Measurements from ENCODE around the gene SLC19A2. TPM values are rescaled to one million over a fixed set of nuclear protein-coding genes. Genes with fewer than 3 reads are reported as not detected.

The SLC19A2 gene
- total RNA-seq, 1 experiment from 2014 or later: 18.7 TPM

DNA sequence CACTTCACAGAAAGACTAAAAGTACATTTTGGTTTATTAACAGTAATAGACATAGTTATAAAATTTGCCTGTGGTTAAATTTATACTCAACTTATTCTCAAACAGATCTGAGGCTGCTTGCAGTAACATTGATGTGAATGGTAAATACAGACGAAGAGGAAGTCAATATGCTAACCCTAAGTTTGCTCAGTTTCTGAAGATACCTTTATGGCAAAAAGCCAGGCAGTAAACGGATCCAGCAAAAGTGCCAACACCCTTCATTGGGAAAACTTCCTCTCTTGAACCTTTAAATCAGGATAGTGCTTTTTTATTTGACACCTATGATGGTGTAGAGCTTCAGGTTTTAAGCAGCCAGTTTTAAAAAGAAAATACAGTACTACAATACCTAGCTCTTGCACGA, 41.8 kb downstream of the SLC19A2 start:
- in situ Hi-C loops (cut with HindIII; ENCODE audit: low sequenced_read_pairs): no loop called here
- DNase-seq (ENCODE audit: low spot score): no peak

DNA sequence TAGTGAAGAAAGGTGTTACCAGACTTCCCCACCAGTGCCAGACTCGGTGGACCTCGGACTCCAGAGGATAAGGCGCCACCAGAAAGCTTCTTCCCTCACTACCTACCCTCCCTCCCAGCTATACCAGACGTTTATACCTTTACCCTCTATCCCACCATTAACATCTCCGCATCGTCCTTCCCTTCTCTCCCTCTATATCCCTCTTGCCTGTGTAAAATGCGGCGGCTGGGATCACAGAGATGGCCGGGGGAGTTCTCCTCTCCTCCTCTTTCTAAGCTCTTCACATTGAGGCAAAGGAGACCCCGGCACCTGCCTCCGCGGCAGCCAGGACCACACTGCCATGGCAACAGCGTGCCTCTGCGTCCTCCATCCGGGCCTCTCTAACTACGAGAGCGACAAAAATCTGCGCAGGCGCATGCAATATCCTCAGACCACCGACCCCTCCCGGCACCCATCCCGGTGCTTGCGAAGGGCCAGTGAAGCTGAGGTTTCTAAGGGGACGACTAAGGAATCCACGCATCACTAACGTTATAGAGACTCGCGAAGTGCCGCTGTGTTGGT, 58.6 kb downstream of the SLC19A2 start, which contains the start of gene CCDC181:
Gene CCDC181 (minus strand): TSS at position 394 of the 561 bp plus-strand sequence. CDS start 2,547 bp downstream, outside the sequence.
- peak; percentile 92 for DNase-seq (ENCODE audit: low spot score)
- in situ Hi-C loops (cut with HindIII; ENCODE audit: low sequenced_read_pairs): no loop called here

DNA sequence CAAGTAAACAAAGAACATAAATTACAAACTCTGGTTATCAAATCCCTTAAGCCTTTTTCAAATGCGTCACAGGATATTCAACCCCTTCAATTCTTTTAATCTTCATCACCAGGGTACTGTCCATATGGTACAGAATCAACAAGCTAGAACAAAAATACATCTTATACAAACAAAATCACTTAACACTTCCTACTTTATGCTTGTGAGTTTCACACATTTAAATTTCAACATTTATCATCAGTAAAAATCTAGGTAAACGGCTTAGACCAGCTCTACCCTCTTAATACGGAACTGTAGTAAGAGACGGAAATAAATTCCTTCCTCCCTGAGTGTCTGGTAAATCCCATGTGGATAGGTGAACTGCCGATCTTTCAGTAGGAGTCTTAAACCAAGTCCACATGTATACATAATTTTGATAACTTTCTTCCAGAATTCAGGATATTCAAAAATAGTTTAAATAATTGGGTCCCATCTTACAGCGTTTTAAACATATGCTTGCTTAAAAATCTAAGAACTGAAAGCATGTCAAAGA, 59.5 kb downstream of the SLC19A2 start:
- DNase-seq (ENCODE audit: low spot score): peak; percentile 48
- in situ Hi-C loops (cut with HindIII; ENCODE audit: low sequenced_read_pairs): no loop called here

DNA sequence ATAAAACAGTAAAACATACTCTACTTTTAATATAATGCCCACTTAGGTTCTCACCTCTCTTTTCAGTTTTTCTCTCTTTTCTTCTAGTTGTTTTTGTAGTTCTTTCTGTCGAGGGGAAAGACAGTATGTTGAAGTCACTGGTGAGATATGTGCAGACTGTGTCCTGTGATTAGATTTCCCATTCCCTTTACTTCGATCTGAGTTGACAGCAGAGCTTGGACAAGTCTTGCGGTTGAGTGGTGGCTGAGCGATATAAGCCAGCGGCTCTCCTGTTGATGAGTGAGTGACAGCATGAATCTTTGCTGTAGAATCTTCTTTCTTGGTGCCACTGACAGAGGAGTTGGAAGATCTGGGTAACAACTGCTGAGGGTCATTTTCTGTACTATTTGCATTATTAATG, 64.4 kb downstream of the SLC19A2 start:
- DNase-seq (ENCODE audit: low spot score): no peak
- in situ Hi-C loops (cut with HindIII; ENCODE audit: low sequenced_read_pairs): no loop called here

DNA sequence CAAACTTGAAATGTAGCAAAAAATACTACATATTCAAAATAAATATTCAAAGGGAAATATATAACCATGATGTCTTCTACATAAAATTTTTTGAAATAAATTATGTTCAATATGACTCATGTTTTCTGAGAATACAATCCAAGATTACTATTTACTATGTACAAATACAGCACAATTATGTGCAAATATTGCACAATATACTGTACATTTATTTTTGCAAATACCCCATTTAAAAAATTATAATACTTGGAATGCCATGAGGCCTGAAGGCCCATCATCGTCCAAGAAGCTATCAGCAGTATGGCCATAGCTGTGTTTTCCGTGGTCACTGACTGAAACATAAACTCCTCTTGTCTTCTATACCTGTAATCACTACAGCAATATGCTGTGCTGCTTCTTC, 70.8 kb downstream of the SLC19A2 start:
- no peak for DNase-seq (ENCODE audit: low spot score)
- in situ Hi-C loops (cut with HindIII; ENCODE audit: low sequenced_read_pairs): no loop called here

Other genes starting within 250 kb of the SLC19A2 start
- gene NME7, start 118.1 kb downstream of the SLC19A2 start, total RNA-seq (2014; rRNA removed; shearing (Covaris generic)): 11.9 and 15.4 TPM in 2 replicates
- gene BLZF1, start 117.7 kb downstream of the SLC19A2 start, total RNA-seq (2014; rRNA removed; shearing (Covaris generic)): 15.7 and 20.4 TPM in 2 replicates
- gene CCDC181, start 58.5 kb downstream of the SLC19A2 start, total RNA-seq (2014; rRNA removed; shearing (Covaris generic)): not detected in 2 replicates
- 0.06 and 0.10 TPM in 2 replicates for gene F5, start 100.5 kb upstream of the SLC19A2 start, total RNA-seq (2014; rRNA removed; shearing (Covaris generic))
- gene SELP, start 144.2 kb upstream of the SLC19A2 start, total RNA-seq (2014; rRNA removed; shearing (Covaris generic)): not detected in 2 replicates
- gene SELL, start 225.7 kb upstream of the SLC19A2 start, total RNA-seq (2014; rRNA removed; shearing (Covaris generic)): 0.06 TPM in 1 of 2 replicates, not detected in the other
- gene SELE, start 248.1 kb upstream of the SLC19A2 start, total RNA-seq (2014; rRNA removed; shearing (Covaris generic)): not detected in 2 replicates

All from G401 (cell line).